RWPE1 (cell line): Measurements from ENCODE around the gene ETNK2.

ENCODE experiments used
- CTCF ChIA-PET: fragments of 350-600 bp; sonication (Branson Sonifier 250); formaldehyde crosslinking; extraction: SDS; loops from one replicate; lab custom pipeline; 2021; lab: Yijun Ruan, JAX
- POLR2A ChIA-PET: fragments of 400-600 bp; formaldehyde crosslinking; extraction: SDS; loops from one replicate; lab custom pipeline; 2020; ENCODE audit warnings: antibody characterized with exemption; ENCODE audit not compliant: low non-redundant PET; lab: Yijun Ruan, JAX
- DNase-seq: peaks from one replicate; pipeline ENCODE4 v3.0.0; 2012; ENCODE audit warnings: low spot score
- H3K27ac ChIP-seq: fragments of 450-650 bp; 2 replicates; pipeline ENCODE4 v1.5.1; 2017
- CTCF ChIP-seq: fragments of 450-650 bp; conservative IDR thresholded peaks from 2 replicates; pipeline ENCODE4 v1.5.1; 2017; ENCODE audit warnings: low read depth, mild to moderate bottlenecking

ETNK2 gene

GRCh38 chr1:204151552-204152309 is at the start of gene ETNK2:
TSS of gene ETNK2 (minus strand) at chr1:204152044. CDS start at chr1:204151852, 192 bp downstream.
- POLR2A ChIA-PET: interaction anchor here (0.7 to 1.0 kb wide), 2 partner anchors 150 to 289 kb away, joined by 3 read pairs; no protein-coding TSS in a partner anchor
- H3K27ac ChIP-seq: peak within 1 kb of the TSS; percentile 77
- peak; percentile 90 for DNase-seq
- CTCF ChIA-PET: interaction anchor here (0.5 to 3.7 kb wide), 12 partner anchors 11 to 661 kb away, joined by 3 to 25 read pairs (median 6); partner anchors contain the start of gene GOLT1A
- TF ChIP-seq CTCF: no peak

GRCh38 chr1:204201348-204202040 is 49.6 kb upstream of the ETNK2 start:
- TF ChIP-seq CTCF: no peak
- no peak overlapping the region for H3K27ac ChIP-seq
- DNase-seq: no peak
- CTCF ChIA-PET: interaction anchor here (0.6 to 7.3 kb wide), 3 partner anchors 38 to 301 kb away, joined by 4 to 144 read pairs (median 5); partner anchors contain the start of gene REN
- POLR2A ChIA-PET: no interaction called here

- ChIA-PET CTCF (interaction anchor here (1.9 to 3.9 kb wide), 6 partner anchors 7 to 199 kb away, joined by 6 to 62 read pairs (median 14); partner anchors contain the start of genes GOLT1A and REN), POLR2A (no interaction called here)
- no peak for DNase-seq
- no peak overlapping the region for H3K27ac ChIP-seq
- TF ChIP-seq CTCF: no peak
Measured at GRCh38 chr1:204199579-204199978, 47.7 kb upstream of the ETNK2 start.

- ChIA-PET POLR2A (interaction anchor here (0.5 to 1.1 kb wide), 2 partner anchors 28 to 387 kb away, joined by 3 read pairs; no protein-coding TSS in a partner anchor), CTCF (interaction anchor here (0.6 to 3.9 kb wide), 20 partner anchors 8 to 895 kb away, joined by 3 to 62 read pairs (median 4); partner anchors contain the start of genes GOLT1A and REN)
- DNase-seq: peak; percentile 93
- no peak for TF ChIP-seq CTCF
- H3K27ac ChIP-seq: no peak overlapping the region
Measured at GRCh38 chr1:204198348-204199340, 46.8 kb upstream of the ETNK2 start.

GRCh38 chr1:204197068-204197467 is 45.2 kb upstream of the ETNK2 start:
- DNase-seq: no peak
- CTCF ChIA-PET: interaction anchor here (1.0 to 3.9 kb wide), 2 partner anchors 10 to 34 kb away, joined by 3 to 33 read pairs; no protein-coding TSS in a partner anchor
- POLR2A ChIA-PET: no interaction called here
- H3K27ac ChIP-seq: no peak overlapping the region
- no peak for TF ChIP-seq CTCF
